NCI-H69 (cell line): ENCODE data around the gene NT5DC4.

ENCODE experiments used
- DNase-seq: peaks from one replicate; lab custom pipeline; 2025; lab: John Stamatoyannopoulos, UW

The NT5DC4 gene

GRCh38 chr2:112754564-112754963, 33.7 kb downstream of the NT5DC4 start:
- no peak for DNase-seq

GRCh38 chr2:112755444-112755843, 34.6 kb downstream of the NT5DC4 start:
- DNase-seq: no peak

- DNase-seq: no peak
Observed at GRCh38 chr2:112756207-112756606, 35.4 kb downstream of the NT5DC4 start.

GRCh38 chr2:112757265-112757664, 36.4 kb downstream of the NT5DC4 start:
- DNase-seq: no peak

- no peak for DNase-seq
Observed at GRCh38 chr2:112758711-112759110, 37.9 kb downstream of the NT5DC4 start.

- DNase-seq: no peak
Observed at GRCh38 chr2:112760149-112760548, 39.3 kb downstream of the NT5DC4 start.

- DNase-seq: no peak
Observed at GRCh38 chr2:112762276-112762675, 41.5 kb downstream of the NT5DC4 start.

GRCh38 chr2:112764071-112765044, 43.5 kb downstream of the NT5DC4 start, which contains the start of gene CKAP2L:
TSS of gene CKAP2L (minus strand) at chr2:112764609. CDS start at chr2:112764598, 11 bp downstream.
- peak; percentile 97 for DNase-seq

- no peak for DNase-seq
Observed at GRCh38 chr2:112765251-112765650, 44.4 kb downstream of the NT5DC4 start.

GRCh38 chr2:112767693-112768330, 47.0 kb downstream of the NT5DC4 start:
- DNase-seq: no peak

- no peak for DNase-seq
Observed at GRCh38 chr2:112768432-112768831, 47.6 kb downstream of the NT5DC4 start.

- DNase-seq: no peak
Observed at GRCh38 chr2:112772322-112772721, 51.5 kb downstream of the NT5DC4 start.

GRCh38 chr2:112772911-112773475, 52.2 kb downstream of the NT5DC4 start:
- no peak for DNase-seq

- no peak for DNase-seq
Observed at GRCh38 chr2:112773556-112773955, 52.7 kb downstream of the NT5DC4 start.

- DNase-seq: no peak
Observed at GRCh38 chr2:112774536-112775285, 53.9 kb downstream of the NT5DC4 start.

- DNase-seq: no peak
Observed at GRCh38 chr2:112776113-112776512, 55.3 kb downstream of the NT5DC4 start.

GRCh38 chr2:112777036-112777435, 56.2 kb downstream of the NT5DC4 start:
- no peak for DNase-seq

GRCh38 chr2:112779598-112779997, 58.8 kb downstream of the NT5DC4 start:
- DNase-seq: no peak

GRCh38 chr2:112782234-112782799, 61.5 kb downstream of the NT5DC4 start:
- DNase-seq: no peak

GRCh38 chr2:112783187-112783714, 62.4 kb downstream of the NT5DC4 start:
- no peak for DNase-seq
